Measurements from ENCODE around the gene STBD1. TPM values are rescaled to one million over a fixed set of nuclear protein-coding genes. Genes with fewer than 3 reads are reported as not detected.

STBD1 gene
- total and polyA plus RNA-seq, 2 experiments from 2014 or later, result 2.0 to 2.6 TPM

DNA sequence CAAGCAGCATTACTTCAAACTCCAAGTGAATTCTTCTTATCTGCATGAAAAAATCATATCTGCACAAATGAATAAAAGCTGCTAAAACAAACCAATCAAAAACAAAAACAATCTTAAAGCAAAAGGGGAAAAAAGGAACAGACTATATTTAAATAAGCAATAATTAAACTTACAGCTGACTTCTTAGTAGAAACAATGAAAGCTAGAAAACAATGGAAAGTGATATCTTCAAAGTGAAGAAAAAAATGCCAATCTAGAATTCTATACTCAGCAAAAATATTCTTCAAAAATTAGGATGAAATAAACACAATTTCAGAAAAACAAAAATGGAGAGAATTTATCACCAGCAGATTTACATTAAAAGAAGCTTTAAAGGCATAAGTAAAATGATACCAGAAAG, 20.0 kb downstream of the STBD1 start (continued):
- TF ChIP-seq, protein P1, sequence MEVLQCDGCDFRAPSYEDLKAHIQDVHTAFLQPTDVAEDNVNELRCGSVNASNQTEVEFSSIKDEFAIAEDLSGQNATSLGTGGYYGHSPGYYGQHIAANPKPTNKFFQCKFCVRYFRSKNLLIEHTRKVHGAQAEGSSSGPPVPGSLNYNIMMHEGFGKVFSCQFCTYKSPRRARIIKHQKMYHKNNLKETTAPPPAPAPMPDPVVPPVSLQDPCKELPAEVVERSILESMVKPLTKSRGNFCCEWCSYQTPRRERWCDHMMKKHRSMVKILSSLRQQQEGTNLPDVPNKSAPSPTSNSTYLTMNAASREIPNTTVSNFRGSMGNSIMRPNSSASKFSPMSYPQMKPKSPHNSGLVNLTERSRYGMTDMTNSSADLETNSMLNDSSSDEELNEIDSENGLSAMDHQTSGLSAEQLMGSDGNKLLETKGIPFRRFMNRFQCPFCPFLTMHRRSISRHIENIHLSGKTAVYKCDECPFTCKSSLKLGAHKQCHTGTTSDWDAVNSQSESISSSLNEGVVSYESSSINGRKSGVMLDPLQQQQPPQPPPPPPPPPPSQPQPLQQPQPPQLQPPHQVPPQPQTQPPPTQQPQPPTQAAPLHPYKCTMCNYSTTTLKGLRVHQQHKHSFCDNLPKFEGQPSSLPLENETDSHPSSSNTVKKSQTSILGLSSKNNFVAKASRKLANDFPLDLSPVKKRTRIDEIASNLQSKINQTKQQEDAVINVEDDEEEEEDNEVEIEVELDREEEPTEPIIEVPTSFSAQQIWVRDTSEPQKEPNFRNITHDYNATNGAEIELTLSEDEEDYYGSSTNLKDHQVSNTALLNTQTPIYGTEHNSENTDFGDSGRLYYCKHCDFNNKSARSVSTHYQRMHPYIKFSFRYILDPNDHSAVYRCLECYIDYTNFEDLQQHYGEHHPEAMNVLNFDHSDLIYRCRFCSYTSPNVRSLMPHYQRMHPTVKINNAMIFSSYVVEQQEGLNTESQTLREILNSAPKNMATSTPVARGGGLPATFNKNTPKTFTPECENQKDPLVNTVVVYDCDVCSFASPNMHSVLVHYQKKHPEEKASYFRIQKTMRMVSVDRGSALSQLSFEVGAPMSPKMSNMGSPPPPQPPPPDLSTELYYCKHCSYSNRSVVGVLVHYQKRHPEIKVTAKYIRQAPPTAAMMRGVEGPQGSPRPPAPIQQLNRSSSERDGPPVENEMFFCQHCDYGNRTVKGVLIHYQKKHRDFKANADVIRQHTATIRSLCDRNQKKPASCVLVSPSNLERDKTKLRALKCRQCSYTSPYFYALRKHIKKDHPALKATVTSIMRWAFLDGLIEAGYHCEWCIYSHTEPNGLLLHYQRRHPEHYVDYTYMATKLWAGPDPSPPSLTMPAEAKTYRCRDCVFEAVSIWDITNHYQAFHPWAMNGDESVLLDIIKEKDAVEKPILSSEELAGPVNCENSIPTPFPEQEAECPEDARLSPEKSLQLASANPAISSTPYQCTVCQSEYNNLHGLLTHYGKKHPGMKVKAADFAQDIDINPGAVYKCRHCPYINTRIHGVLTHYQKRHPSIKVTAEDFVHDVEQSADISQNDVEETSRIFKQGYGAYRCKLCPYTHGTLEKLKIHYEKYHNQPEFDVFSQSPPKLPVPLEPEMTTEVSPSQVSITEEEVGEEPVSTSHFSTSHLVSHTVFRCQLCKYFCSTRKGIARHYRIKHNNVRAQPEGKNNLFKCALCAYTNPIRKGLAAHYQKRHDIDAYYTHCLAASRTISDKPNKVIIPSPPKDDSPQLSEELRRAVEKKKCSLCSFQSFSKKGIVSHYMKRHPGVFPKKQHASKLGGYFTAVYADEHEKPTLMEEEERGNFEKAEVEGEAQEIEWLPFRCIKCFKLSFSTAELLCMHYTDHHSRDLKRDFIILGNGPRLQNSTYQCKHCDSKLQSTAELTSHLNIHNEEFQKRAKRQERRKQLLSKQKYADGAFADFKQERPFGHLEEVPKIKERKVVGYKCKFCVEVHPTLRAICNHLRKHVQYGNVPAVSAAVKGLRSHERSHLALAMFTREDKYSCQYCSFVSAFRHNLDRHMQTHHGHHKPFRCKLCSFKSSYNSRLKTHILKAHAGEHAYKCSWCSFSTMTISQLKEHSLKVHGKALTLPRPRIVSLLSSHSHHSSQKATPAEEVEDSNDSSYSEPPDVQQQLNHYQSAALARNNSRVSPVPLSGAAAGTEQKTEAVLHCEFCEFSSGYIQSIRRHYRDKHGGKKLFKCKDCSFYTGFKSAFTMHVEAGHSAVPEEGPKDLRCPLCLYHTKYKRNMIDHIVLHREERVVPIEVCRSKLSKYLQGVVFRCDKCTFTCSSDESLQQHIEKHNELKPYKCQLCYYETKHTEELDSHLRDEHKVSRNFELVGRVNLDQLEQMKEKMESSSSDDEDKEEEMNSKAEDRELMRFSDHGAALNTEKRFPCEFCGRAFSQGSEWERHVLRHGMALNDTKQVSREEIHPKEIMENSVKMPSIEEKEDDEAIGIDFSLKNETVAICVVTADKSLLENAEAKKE (CRISPR knock-in tag; IDR thresholded peaks at IDR 0.05), result no peak

DNA sequence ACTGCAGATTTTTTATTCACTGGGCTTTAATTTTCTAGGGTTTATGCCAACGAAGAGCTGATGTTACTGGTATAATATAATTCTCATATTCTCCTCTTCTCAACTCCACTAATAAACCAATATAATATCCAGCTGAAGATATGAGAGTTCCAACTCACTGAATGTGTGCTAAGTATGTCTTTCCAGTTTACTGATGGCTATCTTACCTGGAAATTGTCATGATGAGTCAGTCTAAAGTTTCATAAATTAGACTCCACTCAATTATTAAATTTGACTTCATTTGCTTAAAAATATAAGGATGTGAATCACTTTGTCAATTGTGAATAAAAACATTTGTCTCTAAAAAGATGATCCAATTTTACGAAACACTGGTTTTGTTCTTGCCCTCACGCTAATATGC, 28.4 kb downstream of the STBD1 start:
- DNase-seq (ENCODE audit: low spot score) (no peak), ATAC-seq (no peak)
- Mint-ChIP-seq H3K9me3 (no peaks in the 10 kb centered on the region), H3K4me3 (no peak overlapping the region), H3K27ac (no peak overlapping the region), H3K27me3 (ENCODE audit: insufficient read depth, low read depth, poor library complexity) (no peaks in the 10 kb centered on the region), H3K36me3 (ENCODE audit: low read depth) (no peaks in the 10 kb centered on the region), H3K4me1 (no peaks in the 10 kb centered on the region)
- H2AFZ ChIP-seq, result no peak overlapping the region
- no peak overlapping the region for H3K27ac ChIP-seq (ENCODE audit: low read depth)
- no peaks in the 10 kb centered on the region for H3K4me1 ChIP-seq (ENCODE audit: insufficient read depth)
- H3K4me2 ChIP-seq, result no peak overlapping the region
- H3K79me2 ChIP-seq (replicated peaks; ENCODE audit: insufficient read depth), result no peaks in the 10 kb centered on the region
- no peaks in the 10 kb centered on the region for H3K27me3 ChIP-seq (ENCODE audit: insufficient read depth)
- no peak overlapping the region for H3K4me3 ChIP-seq
- H3K36me3 ChIP-seq (ENCODE audit: insufficient read depth), result no peaks in the 10 kb centered on the region
- H3F3A ChIP-seq (replicated peaks; ENCODE audit: low read depth), result no peaks in the 10 kb centered on the region
- no peaks in the 10 kb centered on the region for H3K9me2 ChIP-seq (ENCODE audit: insufficient read depth)
- no peaks in the 10 kb centered on the region for H4K20me1 ChIP-seq (replicated peaks; ENCODE audit: insufficient read depth)
- TF ChIP-seq POLR2AphosphoS5 (IDR thresholded peaks at IDR 0.05; ENCODE audit: low read depth) (no peak), ZNF114 (CRISPR knock-in tag; IDR thresholded peaks at IDR 0.05) (no peak), CREB1 (CRISPR knock-in tag; IDR thresholded peaks at IDR 0.05; ENCODE audit: low read depth) (no peak), EZH2 (IDR thresholded peaks at IDR 0.05; ENCODE audit: low read depth, unreplicated experiment) (no peak), NANOG (IDR thresholded peaks at IDR 0.05; ENCODE audit: borderline replicate concordance) (no peak), EZH2phosphoT487 (IDR thresholded peaks at IDR 0.05; ENCODE audit: unreplicated experiment) (no peak), STAT1 (IDR thresholded peaks at IDR 0.05; ENCODE audit: unreplicated experiment) (no peak), ZNF331 (CRISPR knock-in tag; IDR thresholded peaks at IDR 0.05; ENCODE audit: low read depth) (no peak)
- TF ChIP-seq, protein P2, sequence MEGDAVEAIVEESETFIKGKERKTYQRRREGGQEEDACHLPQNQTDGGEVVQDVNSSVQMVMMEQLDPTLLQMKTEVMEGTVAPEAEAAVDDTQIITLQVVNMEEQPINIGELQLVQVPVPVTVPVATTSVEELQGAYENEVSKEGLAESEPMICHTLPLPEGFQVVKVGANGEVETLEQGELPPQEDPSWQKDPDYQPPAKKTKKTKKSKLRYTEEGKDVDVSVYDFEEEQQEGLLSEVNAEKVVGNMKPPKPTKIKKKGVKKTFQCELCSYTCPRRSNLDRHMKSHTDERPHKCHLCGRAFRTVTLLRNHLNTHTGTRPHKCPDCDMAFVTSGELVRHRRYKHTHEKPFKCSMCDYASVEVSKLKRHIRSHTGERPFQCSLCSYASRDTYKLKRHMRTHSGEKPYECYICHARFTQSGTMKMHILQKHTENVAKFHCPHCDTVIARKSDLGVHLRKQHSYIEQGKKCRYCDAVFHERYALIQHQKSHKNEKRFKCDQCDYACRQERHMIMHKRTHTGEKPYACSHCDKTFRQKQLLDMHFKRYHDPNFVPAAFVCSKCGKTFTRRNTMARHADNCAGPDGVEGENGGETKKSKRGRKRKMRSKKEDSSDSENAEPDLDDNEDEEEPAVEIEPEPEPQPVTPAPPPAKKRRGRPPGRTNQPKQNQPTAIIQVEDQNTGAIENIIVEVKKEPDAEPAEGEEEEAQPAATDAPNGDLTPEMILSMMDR (conservative IDR thresholded peaks at IDR 0.05; ENCODE audit: low read depth in 2 of 2), result no peak
- TF ChIP-seq, protein P3, sequence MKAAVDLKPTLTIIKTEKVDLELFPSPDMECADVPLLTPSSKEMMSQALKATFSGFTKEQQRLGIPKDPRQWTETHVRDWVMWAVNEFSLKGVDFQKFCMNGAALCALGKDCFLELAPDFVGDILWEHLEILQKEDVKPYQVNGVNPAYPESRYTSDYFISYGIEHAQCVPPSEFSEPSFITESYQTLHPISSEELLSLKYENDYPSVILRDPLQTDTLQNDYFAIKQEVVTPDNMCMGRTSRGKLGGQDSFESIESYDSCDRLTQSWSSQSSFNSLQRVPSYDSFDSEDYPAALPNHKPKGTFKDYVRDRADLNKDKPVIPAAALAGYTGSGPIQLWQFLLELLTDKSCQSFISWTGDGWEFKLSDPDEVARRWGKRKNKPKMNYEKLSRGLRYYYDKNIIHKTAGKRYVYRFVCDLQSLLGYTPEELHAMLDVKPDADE (IDR thresholded peaks at IDR 0.05), result no peak

All from GM23338 (cell line).